ENCODE results near the gene ACAP3.
"Not testable (repeated sequence)": the region's sequence is repeated elsewhere in the genome, so short reads cannot be mapped to it uniquely, and the experiment has no call there.

The ACAP3 gene

GRCh38 chr1:1317420-1317819 is 9.7 kb upstream of the ACAP3 start:
- no peaks in the 10 kb centered on the region for H3K27me3 ChIP-seq (ENCODE audit: insufficient read depth, low read length, poor library complexity, severe bottlenecking)
- peaks cover 40% of the 10 kb centered on the region for H4K20me1 ChIP-seq (ENCODE audit: insufficient read depth, low read length, poor library complexity, severe bottlenecking)
- H3K4me1 ChIP-seq (ENCODE audit: insufficient read depth, low read length, poor library complexity, severe bottlenecking): peaks cover 17% of the 10 kb centered on the region
- H3K9me3 ChIP-seq (ENCODE audit: insufficient read depth, low read depth, low read length): no peaks in the 10 kb centered on the region
- H3K4me3 ChIP-seq (ENCODE audit: low read length, poor library complexity, severe bottlenecking): no peak overlapping the region
- peaks cover 28% of the 10 kb centered on the region; the same call in 1 of the 2 replicates for H3K36me3 ChIP-seq (ENCODE audit: insufficient read depth, low read length)
- no peak overlapping the region for H2AFZ ChIP-seq (ENCODE audit: low read length)
- H3K79me2 ChIP-seq (ENCODE audit: insufficient read depth, low read length): peaks cover 48% of the 10 kb centered on the region
- H3K9ac ChIP-seq (ENCODE audit: low read depth, low read length, poor library complexity, severe bottlenecking): no peak overlapping the region
- H3K9me2 ChIP-seq (replicated peaks; ENCODE audit: low read depth, low read length): no peaks in the 10 kb centered on the region
- no peaks in the 10 kb centered on the region for H3F3A ChIP-seq (ENCODE audit: low read depth)
- TF ChIP-seq CTCF (conservative IDR thresholded peaks at IDR 0.05; ENCODE audit: low read length) (no peak), EZH2phosphoT487 (IDR thresholded peaks at IDR 0.05; ENCODE audit: borderline replicate concordance) (no peak)
- H3K4me2 ChIP-seq (ENCODE audit: low read depth, low read length, poor library complexity, severe bottlenecking): no peak overlapping the region

- peaks cover 29% of the 10 kb centered on the region for H4K20me1 ChIP-seq (ENCODE audit: insufficient read depth, low read length, poor library complexity, severe bottlenecking)
- not testable (repeated sequence) for H3F3A ChIP-seq (ENCODE audit: low read depth); H3K4me3 ChIP-seq (ENCODE audit: low read length, poor library complexity, severe bottlenecking); H3K27me3 ChIP-seq (ENCODE audit: insufficient read depth, low read length, poor library complexity, severe bottlenecking); H3K9me2 ChIP-seq (replicated peaks; ENCODE audit: low read depth, low read length); H3K9ac ChIP-seq (ENCODE audit: low read depth, low read length, poor library complexity, severe bottlenecking); H2AFZ ChIP-seq (ENCODE audit: low read length); H3K4me1 ChIP-seq (ENCODE audit: insufficient read depth, low read length, poor library complexity, severe bottlenecking); H3K9me3 ChIP-seq (ENCODE audit: insufficient read depth, low read depth, low read length); H3K4me2 ChIP-seq (ENCODE audit: low read depth, low read length, poor library complexity, severe bottlenecking)
- H3K79me2 ChIP-seq (ENCODE audit: insufficient read depth, low read length): peaks cover 37% of the 10 kb centered on the region; the same call in 1 of the 2 replicates
- H3K36me3 ChIP-seq (ENCODE audit: insufficient read depth, low read length): peaks cover 37% of the 10 kb centered on the region; the same call in 1 of the 2 replicates
Measured at GRCh38 chr1:1316199-1316598, 8.5 kb upstream of the ACAP3 start.

GRCh38 chr1:1315435-1315954 is 7.8 kb upstream of the ACAP3 start:
- Histone ChIP-seq H3K4me2 (ENCODE audit: low read depth, low read length, poor library complexity, severe bottlenecking) (no peak overlapping the region), H4K20me1 (ENCODE audit: insufficient read depth, low read length, poor library complexity, severe bottlenecking) (peaks cover 22% of the 10 kb centered on the region), H3K9me3 (ENCODE audit: insufficient read depth, low read depth, low read length) (no peaks in the 10 kb centered on the region), H2AFZ (ENCODE audit: low read length) (no peak overlapping the region), H3K9me2 (replicated peaks; ENCODE audit: low read depth, low read length) (no peaks in the 10 kb centered on the region), H3F3A (ENCODE audit: low read depth) (no peaks in the 10 kb centered on the region), H3K4me3 (ENCODE audit: low read length, poor library complexity, severe bottlenecking) (no peak overlapping the region), H3K4me1 (ENCODE audit: insufficient read depth, low read length, poor library complexity, severe bottlenecking) (peaks cover 7% of the 10 kb centered on the region), H3K27me3 (ENCODE audit: insufficient read depth, low read length, poor library complexity, severe bottlenecking) (no peaks in the 10 kb centered on the region), H3K9ac (ENCODE audit: low read depth, low read length, poor library complexity, severe bottlenecking) (no peak overlapping the region), H3K79me2 (ENCODE audit: insufficient read depth, low read length) (peaks cover 30% of the 10 kb centered on the region; the same call in 1 of the 2 replicates), H3K36me3 (ENCODE audit: insufficient read depth, low read length) (peaks cover 40% of the 10 kb centered on the region; the same call in 1 of the 2 replicates)
- TF ChIP-seq EZH2phosphoT487 (IDR thresholded peaks at IDR 0.05; ENCODE audit: borderline replicate concordance) (no peak), CTCF (conservative IDR thresholded peaks at IDR 0.05; ENCODE audit: low read length) (no peak)

All from Loucy (cell line).